ENCODE results near the gene CSPG4. TPM values are rescaled to one million over a fixed set of nuclear protein-coding genes. Genes with fewer than 3 reads are reported as not detected.

Gene CSPG4
- total and polyA plus RNA-seq, 2 of the 4 experiments (the other 2 are of a cell fraction) = 12.4 to 28.4 TPM

- H3K4me1 ChIP-seq (ENCODE audit: control insufficient read depth, insufficient read depth, low read length) = peaks cover 24% of the 10 kb centered on the region
- peak overlapping the region; percentile 92; the same call in 2 of the 3 replicates for H2BK15ac ChIP-seq (ENCODE audit: low read depth, low read length)
- peak overlapping the region; percentile 97 for H4K91ac ChIP-seq (ENCODE audit: insufficient read depth, low read depth, low read length)
- peak overlapping the region; percentile 94 for H2BK120ac ChIP-seq (ENCODE audit: low read depth, low read length)
- no peaks in the 10 kb centered on the region for H3K9me3 ChIP-seq (ENCODE audit: control insufficient read depth, insufficient read depth, low read length)
- peak overlapping the region; percentile 86 for H3K27ac ChIP-seq (ENCODE audit: insufficient read depth, low read length)
- peaks cover 31% of the 10 kb centered on the region for H3K9me1 ChIP-seq (ENCODE audit: insufficient read depth, low read length)
- H2BK5ac ChIP-seq (ENCODE audit: low read depth, low read length, poor library complexity, severe bottlenecking) = peak overlapping the region; percentile 95
- dilution Hi-C loops (cut with HindIII; ENCODE audit: low sequenced_read_pairs, unreplicated experiment) (no loop called here), intact Hi-C loops (cut with micrococcal nuclease) (loop anchor here (1.0 to 2.0 kb wide), 2 partner anchors 13 to 23 kb away; no protein-coding TSS in a partner anchor), in situ Hi-C loops (cut with MboI; ENCODE audit: low sequenced_read_pairs) (loop anchor here (10.0 kb wide), 1 partner anchor 63 kb away; a partner anchor contains a TSS)
- peak overlapping the region; percentile 88 to 89 for H4K8ac ChIP-seq (ENCODE audit: low read depth in 2 of 2, low read length in 2 of 2)
- peak overlapping the region; percentile 44 for H3K9ac ChIP-seq (ENCODE audit: low read depth, low read length)
- H2AK5ac ChIP-seq (ENCODE audit: low read depth, low read length) = peak overlapping the region; percentile 96
- no peak for DNase-seq
- no peak for ATAC-seq (ENCODE audit: low read depth)
- no peaks in the 10 kb centered on the region for H3K27me3 ChIP-seq (ENCODE audit: control insufficient read depth, insufficient read depth, low read length)
- ChIA-PET CTCF (interaction anchor here (1.0 kb wide), 1 partner anchor 205 kb away, joined by 3 read pairs; no protein-coding TSS in a partner anchor), POLR2A (ENCODE audit: unreplicated experiment) (interaction anchor here (0.6 to 1.0 kb wide), 3 partner anchors 11 to 14 kb away, joined by 3 read pairs; partner anchors contain the start of gene SNX33)
- H3K14ac ChIP-seq (replicated peaks; ENCODE audit: low read depth, low read length) = peak overlapping the region; percentile 97
- no CpG with 5 or more reads among the region's 3 CpGs for WGBS, 2 experiments (ENCODE audit: extremely low coverage in 2 of 2, insufficient read length in 1 of 2)
- TF ChIP-seq, protein P1, sequence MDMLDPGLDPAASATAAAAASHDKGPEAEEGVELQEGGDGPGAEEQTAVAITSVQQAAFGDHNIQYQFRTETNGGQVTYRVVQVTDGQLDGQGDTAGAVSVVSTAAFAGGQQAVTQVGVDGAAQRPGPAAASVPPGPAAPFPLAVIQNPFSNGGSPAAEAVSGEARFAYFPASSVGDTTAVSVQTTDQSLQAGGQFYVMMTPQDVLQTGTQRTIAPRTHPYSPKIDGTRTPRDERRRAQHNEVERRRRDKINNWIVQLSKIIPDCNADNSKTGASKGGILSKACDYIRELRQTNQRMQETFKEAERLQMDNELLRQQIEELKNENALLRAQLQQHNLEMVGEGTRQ (IDR thresholded peaks at IDR 0.05; ENCODE audit: low read depth, low read length) = no peak
- TF ChIP-seq BHLHE40 (IDR thresholded peaks at IDR 0.05; ENCODE audit: low read depth, low read length) (no peak), MXI1 (IDR thresholded peaks at IDR 0.05; ENCODE audit: borderline replicate concordance, low read depth, low read length) (no peak), RAD21 (IDR thresholded peaks at IDR 0.05; ENCODE audit: low read length) (no peak), MAFK (IDR thresholded peaks at IDR 0.05; ENCODE audit: low read depth, low read length) (no peak), RFX5 (IDR thresholded peaks at IDR 0.05; ENCODE audit: low read depth, low read length) (no peak), FOS (IDR thresholded peaks at IDR 0.05; ENCODE audit: low read depth, low read length) (no peak), MAZ (IDR thresholded peaks at IDR 0.05; ENCODE audit: borderline replicate concordance, low read depth, low read length) (no peak), CTCF (conservative IDR thresholded peaks at IDR 0.05; ENCODE audit: low read depth, low read length) (no peak), CHD1 (IDR thresholded peaks at IDR 0.05; ENCODE audit: low read depth, low read length) (no peak), RCOR1 (IDR thresholded peaks at IDR 0.05; ENCODE audit: insufficient replicate concordance, low read length) (no peak)
- BruUV-seq (replicated peaks) = no TSS peak
- H3K79me1 ChIP-seq (ENCODE audit: low read depth in 1 of 2, low read length in 2 of 2) = peaks cover 18 to 91% of the 10 kb centered on the region in 2 experiments
- peak overlapping the region; percentile 94 for H3K23ac ChIP-seq (ENCODE audit: low read depth, low read length)
- peak overlapping the region; percentile 83 for H2BK20ac ChIP-seq (ENCODE audit: low read depth, low read length)
- peaks cover 25% of the 10 kb centered on the region for H4K20me1 ChIP-seq (ENCODE audit: insufficient read depth, low read length)
- H3K4me2 ChIP-seq (ENCODE audit: low read depth, low read length) = peak overlapping the region; percentile 27
- H2AK9ac ChIP-seq (replicated peaks; ENCODE audit: low read depth, low read length, poor library complexity) = peak overlapping the region; percentile 97
- no peak overlapping the region for H3K4me3 ChIP-seq (ENCODE audit: insufficient read depth, low read depth, low read length)
- peak overlapping the region; percentile 68 for H3K18ac ChIP-seq (ENCODE audit: low read depth, low read length)
- H3K36me3 ChIP-seq (ENCODE audit: control insufficient read depth, insufficient read depth, low read length) = peaks cover 35% of the 10 kb centered on the region
- H4K5ac ChIP-seq (ENCODE audit: low read depth, low read length) = peak overlapping the region; percentile 89
- H3K56ac ChIP-seq (ENCODE audit: extremely low read depth, insufficient read depth, low read length) = peak overlapping the region; percentile 71
- peak overlapping the region; percentile 37 for H2AFZ ChIP-seq (replicated peaks; ENCODE audit: low read length, poor library complexity)
- H3K4ac ChIP-seq (ENCODE audit: low read depth, low read length) = peak overlapping the region; percentile 98
Measured at GRCh38 chr15:75661756-75662140, 50.9 kb downstream of the CSPG4 start.

Measured in IMR-90 (cell line).